HepG2 (cell line): ENCODE results near the gene PPP3CB. TPM values are rescaled to one million over a fixed set of nuclear protein-coding genes. Genes with fewer than 3 reads are reported as not detected.

Experiments used
- AKAP8 ChIP-seq: sonication (generic); formaldehyde crosslinking; IDR thresholded peaks from 2 replicates; pipeline ENCODE4 v1.5.1; 2020; ENCODE audit warnings: mild to moderate bottlenecking, missing genetic modification reagents
- AKNA ChIP-seq: sonication (generic); formaldehyde crosslinking; IDR thresholded peaks from 2 replicates; pipeline ENCODE4 v1.4.0; 2020; ENCODE audit warnings: missing genetic modification reagents, borderline replicate concordance
- GABPB1 ChIP-seq: IDR thresholded peaks from 2 replicates; pipeline ENCODE4 v1.6.1; 2016; ENCODE audit warnings: mild to moderate bottlenecking, missing genetic modification reagents, moderate library complexity, missing compliant biosample characterization
- HMG20A ChIP-seq: IDR thresholded peaks from 2 replicates; pipeline ENCODE4 v1.6.1; 2016; ENCODE audit warnings: borderline replicate concordance
- HNRNPL ChIP-seq: fragments of 200-400 bp; formaldehyde crosslinking; IDR thresholded peaks from 2 replicates; pipeline ENCODE4 v1.6.1; 2017; ENCODE audit warnings: mild to moderate bottlenecking, low read depth, low read length
- MED8 ChIP-seq: sonication (generic); formaldehyde crosslinking; IDR thresholded peaks from 2 replicates; pipeline ENCODE4 v1.8.1; 2023; ENCODE audit warnings: mild to moderate bottlenecking, missing genetic modification reagents; ENCODE audit not compliant: insufficient replicate concordance
- MIER3 ChIP-seq: IDR thresholded peaks from 2 replicates; pipeline ENCODE4 v1.6.1; 2016; ENCODE audit warnings: missing compliant biosample characterization, borderline replicate concordance
- MXD3 ChIP-seq: IDR thresholded peaks from 2 replicates; pipeline ENCODE4 v1.6.1; 2016; ENCODE audit warnings: mild to moderate bottlenecking, missing biosample characterization, missing genetic modification reagents
- NR2F1 ChIP-seq, 2 experiments: fragments of 450-650 bp in 1 of 2; formaldehyde crosslinking in 1 of 2; IDR thresholded peaks; 2 replicates each; pipeline versions ENCODE4 v1.5.0 to v1.6.1; 2016 to 2020; ENCODE audit warnings: mild to moderate bottlenecking in 1 of 2, missing compliant biosample characterization in 1 of 2, missing genetic modification reagents in 1 of 2, moderate library complexity in 1 of 2
- RBFOX2 ChIP-seq: fragments of 200-400 bp; formaldehyde crosslinking; IDR thresholded peaks from 2 replicates; pipeline ENCODE4 v1.6.1; 2017; ENCODE audit warnings: low read depth, mild to moderate bottlenecking, low read length
- RFXAP ChIP-seq: sonication (generic); formaldehyde crosslinking; IDR thresholded peaks from 2 replicates; pipeline ENCODE4 v1.4.0; 2020; ENCODE audit warnings: missing genetic modification reagents, borderline replicate concordance
- RXRA ChIP-seq: sonication (generic); formaldehyde crosslinking; IDR thresholded peaks from 2 replicates; pipeline ENCODE4 v1.5.1; 2020; ENCODE audit warnings: missing genetic modification reagents
- SAFB2 ChIP-seq: sonication (generic); formaldehyde crosslinking; IDR thresholded peaks from 2 replicates; pipeline ENCODE4 v1.5.1; 2020; ENCODE audit warnings: missing genetic modification reagents, low read depth, mild to moderate bottlenecking, borderline replicate concordance
- SOX6 ChIP-seq, 2 experiments: fragments of 450-650 bp in 1 of 2; sonication (generic) in 1 of 2; formaldehyde crosslinking in 1 of 2; IDR thresholded peaks; 2 replicates each; pipeline versions ENCODE4 v1.4.0 to v1.6.1; 2017 to 2020; ENCODE audit warnings: antibody characterized with exemption in 1 of 2, mild to moderate bottlenecking in 1 of 2, missing genetic modification reagents in 1 of 2
- STAG1 ChIP-seq: sonication (generic); formaldehyde crosslinking; IDR thresholded peaks from 2 replicates; pipeline ENCODE4 v1.4.0; 2020; ENCODE audit warnings: missing genetic modification reagents
- XBP1 ChIP-seq: sonication (generic); formaldehyde crosslinking; IDR thresholded peaks from 2 replicates; pipeline ENCODE4 v1.5.0; 2020; ENCODE audit warnings: missing genetic modification reagents
- ZFP37 ChIP-seq: sonication (generic); formaldehyde crosslinking; IDR thresholded peaks from 2 replicates; pipeline ENCODE4 v1.4.0; 2020; ENCODE audit warnings: missing genetic modification reagents, borderline replicate concordance
- ZNF160 ChIP-seq: sonication (generic); formaldehyde crosslinking; IDR thresholded peaks from 2 replicates; pipeline ENCODE4 v1.8.0; 2022; ENCODE audit warnings: mild to moderate bottlenecking, inconsistent platforms, missing genetic modification reagents
- ZNF205 ChIP-seq: IDR thresholded peaks from 2 replicates; pipeline ENCODE4 v1.6.1; 2018; ENCODE audit warnings: missing biosample characterization, missing genetic modification reagents
- ZNF224 ChIP-seq: sonication (generic); formaldehyde crosslinking; IDR thresholded peaks from 2 replicates; pipeline ENCODE4 v1.5.0; 2020; ENCODE audit warnings: mild to moderate bottlenecking, missing genetic modification reagents
- ZNF264 ChIP-seq: sonication (generic); formaldehyde crosslinking; IDR thresholded peaks from 2 replicates; pipeline ENCODE4 v1.4.0; 2020; ENCODE audit warnings: missing genetic modification reagents
- ZNF576 ChIP-seq: sonication (generic); formaldehyde crosslinking; IDR thresholded peaks from 2 replicates; pipeline ENCODE4 v1.4.0; 2020; ENCODE audit warnings: mild to moderate bottlenecking, missing genetic modification reagents
- ZNF747 ChIP-seq: sonication (generic); formaldehyde crosslinking; IDR thresholded peaks from 2 replicates; pipeline ENCODE4 v1.8.1; 2023; ENCODE audit warnings: missing genetic modification reagents, mild to moderate bottlenecking, borderline replicate concordance
- ZNF879 ChIP-seq: sonication (generic); formaldehyde crosslinking; IDR thresholded peaks from 2 replicates; pipeline ENCODE4 v1.8.1; 2023; ENCODE audit warnings: missing genetic modification reagents
- ZSCAN25 ChIP-seq: sonication (generic); formaldehyde crosslinking; IDR thresholded peaks from 2 replicates; pipeline ENCODE4 v1.8.0; 2022; ENCODE audit warnings: mild to moderate bottlenecking, missing genetic modification reagents
- polyA plus RNA-seq, 8 experiments: library from polyadenylated mRNA; depleted of rRNA in 3 of 8; stranded (reverse) in 7 of 8; unstranded in 1 of 8; fragments of >200 nt; fragmentation: Illumina TruSeq in 4 of 8; extraction: Trizol in 4 of 8; gene quantifications; 2 replicates each; pipeline versions ENCODE4 v1.2.1 to v1.2.3, GENCODE V29; 2011 to 2016; ENCODE audit warnings: low read depth in 4 of 8, missing spikeins in 1 of 8, mixed read lengths in 1 of 8; ENCODE audit not compliant: insufficient read depth in 1 of 8
- total RNA-seq, 5 experiments: library from RNA; depleted of rRNA; stranded (reverse); fragments of >200 nt; fragmentation: Illumina TruSeq; extraction: Trizol; gene quantifications; 2 replicates each; pipeline ENCODE4 v1.2.3, GENCODE V29; 2016; ENCODE audit warnings: low read depth in 1 of 5

Gene PPP3CB
- total and polyA plus RNA-seq, 2 of the 13 experiments (the other 11 are each of a cell fraction or from before 2014, with no cell fraction given), result 8.7 to 11.4 TPM

GRCh38 chr10:73495226-73495883, 469 bp downstream of the PPP3CB start (continued):
- no peak for TF ChIP-seq MXD3 (CRISPR knock-in tag)
- TF ChIP-seq AKNA (CRISPR knock-in tag), result peak; percentile 53; the same call in 1 of the 2 replicates
- TF ChIP-seq HNRNPL, result peak; percentile 73; the same call in 1 of the 2 replicates
- TF ChIP-seq GABPB1 (CRISPR knock-in tag), result peak; percentile 78; the same call in 1 of the 2 replicates
- TF ChIP-seq RBFOX2, result peak; percentile 91
- 0 out of 2 replicates have a peak, but pooled peaks have one; percentile 7 for TF ChIP-seq MIER3 (CRISPR knock-in tag)
- TF ChIP-seq ZNF160 (CRISPR knock-in tag), result peak; percentile 76; the same call in 1 of the 2 replicates
- no peak for TF ChIP-seq NR2F1 (CRISPR knock-in tag; IDR thresholded peaks at IDR 0.05)
- TF ChIP-seq XBP1, result 0 out of 2 replicates have a peak, but pooled peaks have one; percentile 38
- no peak for TF ChIP-seq SOX6 (IDR thresholded peaks at IDR 0.05)
- peak; percentile 20; the same call in 1 of the 2 replicates for TF ChIP-seq SOX6 (CRISPR knock-in tag; IDR thresholded peaks at IDR 0.05)
- no peak for TF ChIP-seq ZNF205 (CRISPR knock-in tag)
- TF ChIP-seq ZSCAN25 (CRISPR knock-in tag), result peak; percentile 51
- peak; percentile 24; the same call in 1 of the 2 replicates for TF ChIP-seq STAG1 (CRISPR knock-in tag)
- TF ChIP-seq HMG20A, result no peak
- TF ChIP-seq ZNF879 (CRISPR knock-in tag), result no peak
- TF ChIP-seq SAFB2, result peak; percentile 86; the same call in 1 of the 2 replicates
- peak; percentile 25; the same call in 1 of the 2 replicates for TF ChIP-seq RXRA (CRISPR knock-in tag)
- TF ChIP-seq AKAP8 (CRISPR knock-in tag), result no peak
- TF ChIP-seq ZFP37 (CRISPR knock-in tag), result peak; percentile 21; the same call in 1 of the 2 replicates
- TF ChIP-seq ZNF264 (CRISPR knock-in tag), result peak; percentile 66; the same call in 1 of the 2 replicates
- peak; percentile 45; the same call in 1 of the 2 replicates for TF ChIP-seq ZNF576 (CRISPR knock-in tag)
- TF ChIP-seq RFXAP (CRISPR knock-in tag), result 0 out of 2 replicates have a peak, but pooled peaks have one; percentile 46
- peak; percentile 78; the same call in 1 of the 2 replicates for TF ChIP-seq ZNF747
- peak; percentile 58 for TF ChIP-seq MED8
- peak; percentile 58; the same call in 1 of the 2 replicates for TF ChIP-seq ZNF224 (CRISPR knock-in tag)
